GM18508 (cell line): Measurements from ENCODE around the gene CADM1.

Source experiments
- ATAC-seq: cut with Tn5 transposase; IDR thresholded peaks from one replicate; pipeline ENCODE4 v1.9.1; 2021; ENCODE audit warnings: moderate number of reproducible peaks; ENCODE audit not compliant: insufficient read depth, unreplicated experiment

CADM1 gene

DNA sequence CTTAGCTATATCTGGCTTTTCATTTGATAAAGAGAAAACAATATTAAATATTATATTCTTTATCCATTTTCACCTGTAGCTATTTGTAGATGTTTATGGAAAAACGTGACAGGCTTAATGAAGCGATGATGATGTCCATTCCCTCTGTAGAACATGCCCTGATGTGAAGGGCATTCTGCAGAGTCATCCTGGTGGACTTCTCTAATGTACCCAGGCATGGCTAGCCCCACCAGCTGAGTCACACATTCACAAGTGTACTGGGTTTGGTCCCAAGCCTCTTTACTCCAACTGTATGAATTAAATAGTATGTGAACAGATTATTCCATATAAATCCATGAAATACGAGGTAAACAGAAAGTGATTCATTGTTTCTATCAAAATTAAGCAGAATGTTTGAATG, 139.3 kb downstream of the CADM1 start:
- ATAC-seq, result no peak

DNA sequence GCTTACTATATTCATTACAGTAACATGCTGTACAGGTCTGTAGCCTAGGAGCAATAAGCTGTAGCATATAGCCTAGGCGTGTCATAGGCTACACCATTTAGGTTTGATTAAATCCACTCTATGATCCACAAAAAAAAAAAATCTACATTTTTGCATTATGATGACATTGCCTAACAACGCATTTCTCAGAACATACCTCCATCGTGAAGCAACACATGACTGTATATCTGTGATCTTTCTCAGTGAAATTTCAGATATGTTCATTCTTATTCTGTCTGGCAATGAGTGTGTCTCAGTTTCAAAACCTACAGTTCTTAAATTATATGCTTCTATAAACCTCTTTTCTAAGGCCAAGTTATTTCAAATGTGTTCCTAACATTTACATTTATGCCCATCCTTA, 140.3 kb downstream of the CADM1 start:
- no peak for ATAC-seq

DNA sequence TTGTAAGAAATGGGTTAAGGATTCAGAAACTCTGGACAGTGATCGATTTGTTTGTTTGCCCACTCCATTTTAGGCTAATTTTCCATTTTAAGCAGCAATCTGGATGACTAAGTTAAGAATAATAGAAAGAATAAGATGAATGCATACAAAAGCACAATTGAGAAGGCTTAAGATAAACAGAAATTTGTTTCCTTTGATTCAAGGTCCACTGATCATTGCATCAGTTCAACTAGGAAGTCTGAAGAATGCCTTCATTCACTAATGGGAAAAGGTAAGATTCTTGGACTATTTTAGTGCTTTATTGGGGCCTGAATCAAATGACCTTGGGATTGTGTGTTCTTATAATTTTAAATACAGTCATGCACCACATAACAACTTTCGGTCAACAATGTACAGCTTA, 140.8 kb downstream of the CADM1 start:
- ATAC-seq, result no peak

DNA sequence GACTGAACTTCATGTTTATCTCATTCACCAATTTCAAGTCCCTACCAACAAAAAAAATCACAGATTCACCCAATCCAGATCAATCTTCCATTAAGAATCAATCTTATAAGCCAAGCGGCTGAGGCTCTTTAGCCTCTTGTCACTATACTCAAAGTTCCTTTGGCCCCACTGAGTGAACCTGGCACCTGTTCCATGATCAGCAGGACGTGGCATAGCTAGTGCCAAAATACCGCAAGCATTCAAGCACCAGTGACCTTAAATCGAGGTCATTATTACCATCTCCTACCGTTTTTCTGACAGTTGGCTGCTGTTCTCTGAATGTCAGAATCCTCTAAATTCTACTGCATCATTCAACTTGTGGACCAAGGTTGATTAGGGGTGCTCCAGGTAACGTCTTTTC, 141.2 kb downstream of the CADM1 start:
- ATAC-seq, result no peak

DNA sequence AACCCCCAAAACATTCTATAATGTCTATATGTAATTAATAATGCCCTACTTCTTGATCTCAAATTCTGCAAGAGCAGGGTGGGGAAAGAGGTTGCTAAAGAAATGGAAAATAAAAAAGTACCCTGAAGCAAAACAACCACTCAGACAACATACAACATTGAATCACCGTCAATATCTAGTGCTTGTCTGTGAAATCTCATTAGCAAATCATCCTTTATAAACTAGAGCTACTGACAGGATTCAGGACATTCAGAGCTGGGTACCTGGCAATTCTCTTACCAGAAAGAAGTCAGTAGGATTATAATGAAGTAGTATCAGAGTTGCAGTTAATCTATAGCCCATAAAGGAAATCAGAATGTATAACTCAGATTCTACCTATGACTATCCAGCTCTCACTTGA, 143.2 kb downstream of the CADM1 start:
- no peak for ATAC-seq

DNA sequence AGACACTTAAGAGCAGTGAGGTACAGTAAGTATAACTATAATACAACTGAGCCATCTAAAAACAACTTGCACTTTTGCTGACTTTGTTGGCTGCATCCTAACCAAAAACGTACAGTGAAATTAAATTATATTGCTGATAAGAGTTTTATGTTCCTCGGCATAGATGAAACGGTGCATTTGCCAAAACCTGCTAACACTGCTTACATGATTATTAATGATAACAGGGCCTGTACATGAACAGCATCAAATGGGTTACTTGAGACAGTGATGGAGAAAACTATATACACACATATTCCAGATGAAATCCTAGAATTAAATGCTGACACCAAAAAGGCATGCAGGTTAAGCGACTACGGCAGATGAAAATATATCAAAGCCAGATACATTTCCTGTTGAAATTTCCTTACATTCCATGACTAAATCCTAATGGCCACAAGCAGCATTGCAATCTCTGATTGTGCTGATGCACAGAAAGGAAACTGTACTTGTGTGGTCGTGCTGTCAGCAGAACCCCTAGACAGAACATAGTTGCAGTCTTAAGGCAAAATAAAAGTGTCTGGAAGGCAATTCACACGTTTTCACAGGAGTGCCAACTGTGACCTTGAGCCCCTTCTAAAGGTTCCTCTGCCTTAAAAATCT, 143.9 kb downstream of the CADM1 start:
- ATAC-seq, result no peak

DNA sequence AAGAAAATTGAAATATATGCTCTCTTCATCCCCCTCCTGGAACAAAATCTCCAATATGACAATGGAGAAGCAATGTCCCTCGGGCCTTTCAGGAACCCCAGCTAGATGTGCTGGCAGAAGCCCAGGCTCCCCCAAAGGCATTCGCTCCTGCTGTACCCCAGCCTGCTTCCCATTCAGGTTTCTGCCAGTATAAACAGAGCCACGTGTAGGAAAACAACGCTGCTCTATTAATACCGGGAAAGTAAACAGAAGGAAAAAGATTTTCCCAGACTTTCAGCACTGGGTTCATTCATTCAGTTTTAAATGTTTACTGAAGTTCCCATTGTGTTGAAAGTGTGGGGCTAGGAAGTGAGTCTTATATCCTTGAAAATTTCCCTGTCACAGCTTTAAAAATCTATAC, 147.1 kb downstream of the CADM1 start:
- no peak for ATAC-seq

DNA sequence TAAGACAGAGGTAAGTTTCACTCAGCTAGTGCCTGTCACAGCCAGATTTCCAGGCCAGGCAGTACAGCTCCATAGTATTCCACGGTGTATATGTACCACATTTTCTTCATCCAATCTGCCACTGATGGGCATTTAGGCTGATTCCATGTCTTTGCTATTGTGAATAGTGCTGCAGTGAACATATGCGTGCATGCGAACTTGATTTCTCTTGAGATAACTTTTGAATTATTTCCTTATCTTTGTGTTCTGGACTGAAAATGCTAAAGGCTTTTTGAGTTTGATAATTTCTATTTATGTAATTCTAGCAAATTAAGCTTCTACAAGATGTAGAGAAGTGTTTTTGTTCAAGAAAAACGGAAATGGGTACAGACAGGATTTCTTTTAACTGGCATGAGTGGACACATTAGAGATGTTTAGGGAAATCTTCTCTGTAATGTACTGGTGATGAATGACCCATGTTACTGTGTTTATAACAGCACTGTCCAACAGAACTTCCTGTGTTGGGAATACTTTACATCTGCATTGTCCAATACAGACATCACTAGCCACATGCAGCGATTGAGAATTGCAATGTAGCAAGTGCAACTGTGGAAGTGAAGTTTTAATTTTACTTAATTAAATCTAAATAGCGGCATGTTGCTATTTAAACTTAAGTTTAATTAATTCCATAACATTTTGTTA, 151.3 kb downstream of the CADM1 start:
- no peak for ATAC-seq

DNA sequence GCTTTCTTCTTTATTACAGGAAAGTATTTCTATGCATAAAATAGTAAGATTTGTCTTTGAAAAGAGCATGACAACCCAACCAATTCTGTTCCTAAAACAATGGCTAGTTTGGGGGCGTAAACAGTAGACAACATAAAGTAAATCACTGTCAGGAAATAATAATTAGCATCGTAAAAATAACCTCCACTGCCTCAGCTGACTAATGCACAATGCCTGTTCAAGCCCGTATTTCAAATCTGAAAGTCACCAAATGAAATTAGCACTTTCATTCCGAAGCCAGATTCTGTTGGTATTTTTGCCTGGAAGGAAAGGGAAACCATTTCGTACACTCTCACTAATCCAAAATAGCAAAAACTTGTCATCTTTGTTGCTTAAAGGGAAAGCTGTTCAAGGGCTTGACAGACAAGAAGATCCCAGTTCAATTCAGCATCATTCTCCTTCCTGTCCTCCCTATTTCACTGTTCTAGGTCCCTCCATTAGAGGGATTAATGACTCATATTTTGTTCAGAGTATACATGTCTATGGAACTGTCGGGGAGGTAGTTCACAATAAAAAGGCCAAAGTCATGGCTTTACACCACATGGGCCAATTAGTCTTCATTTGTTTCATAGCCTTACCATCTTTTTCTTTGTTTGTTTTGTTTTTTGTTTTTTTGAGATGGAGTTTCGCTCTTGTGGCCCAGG, 154.7 kb downstream of the CADM1 start:
- no peak for ATAC-seq

DNA sequence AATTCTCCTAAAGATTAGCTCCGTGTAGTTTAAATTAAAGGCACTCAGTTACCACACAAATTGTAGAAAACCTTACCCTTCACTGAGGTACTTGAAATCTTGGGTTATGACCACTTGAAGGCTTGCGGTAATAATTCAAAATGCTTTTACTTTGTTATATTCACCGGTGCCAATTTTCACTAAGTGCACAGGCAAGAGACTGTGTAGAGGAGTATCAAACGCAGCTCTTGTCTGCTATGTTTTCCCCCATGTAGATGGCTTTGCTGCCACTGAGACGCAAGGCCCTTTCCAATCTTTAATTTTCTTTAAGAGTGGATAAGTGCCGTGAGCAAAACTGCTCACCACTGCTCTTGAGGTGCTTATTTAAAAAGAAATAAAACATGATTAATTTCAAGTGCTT, 155.8 kb downstream of the CADM1 start:
- no peak for ATAC-seq

DNA sequence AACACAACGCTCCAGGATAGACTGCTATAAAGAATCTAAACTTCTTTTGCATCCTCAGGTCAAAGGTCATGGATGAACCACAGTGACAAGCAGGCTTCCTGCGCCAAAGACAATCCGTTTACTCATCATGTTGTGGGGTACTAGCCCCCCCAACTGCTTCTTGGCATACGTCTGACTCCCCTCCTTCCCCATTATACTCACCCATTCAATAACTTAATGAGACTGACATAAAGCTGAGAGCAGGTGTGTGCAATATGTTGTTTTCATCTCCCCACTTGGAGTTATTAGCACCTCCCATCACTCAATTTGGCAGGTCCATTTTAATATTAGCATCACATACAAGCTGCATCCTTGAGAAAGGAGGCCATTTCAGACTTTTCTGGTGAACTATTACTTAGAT, 157.1 kb downstream of the CADM1 start:
- ATAC-seq, result no peak

DNA sequence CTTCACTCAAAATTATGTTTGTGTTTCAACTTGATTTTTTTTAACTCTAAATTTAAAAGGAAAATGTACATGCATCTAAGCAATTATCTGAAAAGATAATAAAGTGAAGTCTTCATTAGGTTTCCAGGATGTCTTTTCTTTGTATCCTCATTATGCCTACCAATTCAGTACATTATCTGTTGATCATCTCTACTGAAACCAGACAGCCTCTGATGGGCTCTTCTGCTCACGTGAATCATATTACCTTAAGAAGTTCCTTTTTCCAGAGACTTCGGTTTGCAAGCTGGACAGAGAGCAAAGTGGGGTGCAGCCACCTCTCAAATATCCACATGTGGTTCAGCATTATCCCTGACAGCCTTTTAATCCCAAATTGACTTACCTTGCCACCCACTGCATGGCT, 158.4 kb downstream of the CADM1 start:
- ATAC-seq, result no peak

DNA sequence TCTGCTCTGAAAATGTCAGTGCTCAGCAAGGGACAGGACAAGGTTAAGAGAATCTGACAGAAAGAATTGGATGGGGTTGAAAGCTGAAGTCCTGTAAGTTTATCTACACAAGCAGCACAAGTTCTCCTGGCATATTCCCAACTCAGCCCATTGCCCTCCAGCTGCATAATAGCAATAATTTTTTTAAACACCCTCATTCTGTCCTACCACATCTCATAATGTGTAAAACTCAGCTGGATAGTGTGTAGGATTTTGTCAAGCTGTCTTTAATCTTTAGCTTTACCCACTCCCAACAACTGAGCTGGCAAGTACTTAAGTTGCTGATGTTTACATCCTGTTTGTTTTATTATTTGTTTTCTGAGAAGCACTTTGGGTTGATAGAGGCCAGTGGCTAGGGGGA, 158.9 kb downstream of the CADM1 start:
- ATAC-seq, result no peak

DNA sequence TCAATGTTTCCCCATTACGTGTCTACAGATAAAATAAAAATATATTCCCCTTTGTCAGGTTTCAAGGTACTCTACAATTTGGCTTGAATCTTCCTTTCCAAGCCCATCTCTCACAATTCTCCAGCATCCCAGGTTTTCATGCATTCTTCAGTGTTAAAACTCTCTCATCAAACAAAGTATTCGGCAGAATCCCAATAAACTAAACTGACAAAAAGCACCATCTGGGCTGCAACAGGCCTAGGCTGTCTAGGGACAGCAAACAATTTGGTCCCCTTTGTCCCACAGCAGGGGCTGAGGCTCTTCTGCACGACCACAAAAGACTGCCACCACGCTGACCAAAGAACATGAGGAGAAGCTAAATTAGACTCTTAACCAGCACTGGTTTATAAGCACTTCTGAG, 159.4 kb downstream of the CADM1 start:
- no peak for ATAC-seq

DNA sequence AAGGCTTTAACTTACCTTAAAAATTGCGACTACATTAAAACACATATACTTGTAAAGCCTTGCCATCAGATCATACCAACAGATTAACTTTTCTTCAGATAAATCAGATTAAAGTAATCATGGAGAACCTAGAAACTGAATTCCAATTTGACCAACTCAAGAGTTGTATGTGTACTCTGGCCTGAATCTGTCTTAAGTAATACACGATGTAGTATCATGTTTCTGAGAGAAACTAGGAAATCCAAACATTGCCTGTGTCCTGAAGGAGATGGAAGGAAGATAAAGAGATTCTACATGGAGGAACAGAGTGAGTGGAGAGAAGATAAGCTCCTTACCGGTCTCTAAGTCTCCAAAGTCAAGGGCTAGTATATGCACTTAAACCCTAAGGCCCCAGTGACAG, 162.1 kb downstream of the CADM1 start:
- no peak for ATAC-seq

DNA sequence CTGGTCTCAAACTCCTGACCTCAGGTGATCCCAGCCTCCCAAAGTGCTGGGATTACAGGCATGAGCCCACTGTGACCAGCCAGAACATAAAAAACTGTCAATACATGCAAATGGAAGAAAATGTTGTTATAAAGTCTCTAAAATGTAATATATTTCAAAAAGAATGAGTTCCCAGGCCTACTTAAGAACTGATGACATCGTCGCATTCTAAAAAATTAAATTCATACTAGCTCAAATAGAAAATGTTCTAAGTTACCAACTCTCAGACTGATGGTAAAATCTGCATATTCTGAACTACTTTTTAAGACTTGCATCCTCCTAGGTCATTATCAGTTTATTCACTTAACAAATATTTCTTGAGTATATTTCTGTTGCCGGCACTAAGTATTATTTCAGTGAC, 163.3 kb downstream of the CADM1 start:
- ATAC-seq, result no peak

DNA sequence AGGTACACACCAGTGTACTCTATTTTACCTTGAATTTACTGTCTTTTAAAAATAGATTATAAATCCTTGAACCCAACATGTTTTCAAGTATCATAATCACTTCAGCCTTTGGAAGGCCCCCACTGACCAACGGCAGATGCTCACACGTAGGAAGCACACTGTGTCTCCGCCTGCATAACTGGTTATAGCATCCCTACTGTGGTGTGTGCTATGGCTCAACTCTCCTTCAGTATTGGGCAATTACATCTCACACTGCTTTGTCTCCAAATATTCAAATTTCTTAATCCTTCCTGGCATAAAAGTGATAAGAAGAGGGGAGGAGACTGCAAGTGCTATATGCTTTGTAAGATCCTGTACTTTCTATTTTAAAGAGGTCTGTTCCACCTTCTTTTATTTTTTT, 165.7 kb downstream of the CADM1 start:
- no peak for ATAC-seq

DNA sequence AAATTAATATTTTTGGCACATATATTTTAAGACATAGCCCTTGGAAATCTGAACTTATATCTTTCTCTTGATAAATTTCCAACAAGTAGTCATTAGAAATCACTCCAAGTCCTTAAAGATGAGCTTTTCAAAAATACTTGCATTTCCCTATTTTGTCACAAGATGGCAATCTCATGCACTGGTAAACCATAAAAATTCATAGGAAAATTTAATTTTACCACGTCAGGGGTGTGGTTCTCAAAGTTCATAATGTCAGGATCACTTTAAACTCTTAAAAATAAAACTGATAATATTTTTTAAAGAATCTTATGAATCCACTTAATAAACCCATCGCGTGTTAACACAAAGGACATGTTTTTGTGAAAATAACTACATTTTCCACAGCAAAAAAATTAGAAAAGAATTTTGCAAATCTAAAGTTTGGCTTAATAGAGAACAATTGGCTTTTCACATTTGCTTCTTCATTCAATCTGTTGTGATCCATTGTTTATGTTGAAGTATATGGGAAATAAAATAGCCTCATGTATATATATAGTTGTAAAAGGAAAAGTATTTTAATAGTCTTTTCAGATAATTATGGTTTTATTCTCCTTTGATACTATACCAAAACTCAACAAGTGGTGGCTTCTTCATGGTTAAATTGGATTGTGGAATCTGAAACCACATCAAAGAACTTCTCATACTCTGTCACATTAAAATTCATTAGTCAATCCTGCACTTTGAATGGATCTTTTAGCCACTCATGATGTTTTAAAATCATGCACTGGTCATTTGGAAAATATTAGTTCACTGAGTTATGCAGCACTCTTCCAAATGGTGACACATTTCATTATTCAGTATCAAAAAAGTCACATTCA, 169.1 kb downstream of the CADM1 start:
- no peak for ATAC-seq

DNA sequence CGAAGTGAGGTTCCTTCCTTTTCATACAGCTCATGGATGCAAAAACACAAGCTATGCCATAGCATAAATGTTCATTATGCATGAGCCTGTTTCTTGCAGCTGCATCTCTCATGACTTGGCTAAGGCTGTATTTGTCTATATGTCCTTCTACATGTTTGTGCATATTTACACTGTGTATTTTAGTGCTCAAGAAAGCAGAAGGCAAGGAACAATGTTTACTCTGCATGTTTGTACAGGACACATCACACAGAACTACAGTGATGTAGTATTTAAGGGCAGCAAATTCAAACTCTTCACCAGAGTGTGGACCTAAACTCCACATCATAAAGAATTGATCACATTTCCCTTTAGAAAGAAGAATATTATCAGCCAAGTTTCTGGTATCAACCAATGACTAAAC, 170.3 kb downstream of the CADM1 start:
- ATAC-seq, result no peak

DNA sequence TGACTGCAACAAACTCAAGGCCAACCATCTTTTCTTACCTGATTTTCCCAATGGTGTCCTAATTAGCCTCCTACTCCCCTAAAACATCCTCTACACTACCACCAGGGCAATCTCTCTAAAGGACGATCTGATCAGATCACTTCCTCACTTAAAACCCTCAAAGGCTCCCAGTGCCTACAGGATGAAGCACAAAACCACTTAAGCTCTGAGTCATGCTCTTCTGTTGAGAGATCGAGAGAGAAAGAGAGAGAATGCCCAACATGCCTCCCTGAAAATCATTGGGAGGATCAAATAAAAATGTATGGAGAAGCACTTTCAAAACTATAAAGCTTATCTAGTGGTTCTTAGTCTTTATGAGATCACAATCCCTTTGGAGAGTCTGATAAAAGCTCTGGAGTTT, 171.1 kb downstream of the CADM1 start:
- no peak for ATAC-seq
